Heart left ventricle (tissue), 16 donors: ENCODE data around the gene FLNB. TPM values are rescaled to one million over a fixed set of nuclear protein-coding genes. Genes with fewer than 3 reads are reported as not detected.
A peak's percentile ranks its signal among the peaks of the same experiment; 100 is the strongest.

ENCODE experiments used
- ATAC-seq, 4 donors: fragments of 200-7000 bp; cut with Tn5 transposase; one replicate each; pipeline ENCODE4 v1.9.1; 2020 to 2022; ENCODE audit warnings: moderate library complexity in 4 of 4, mild to moderate bottlenecking in 3 of 4, moderate number of reproducible peaks in 1 of 4
- DNase-seq, 5 donors: peaks; one replicate each; pipeline ENCODE4 v3.0.0-alpha.2; 2020
- H3K27ac ChIP-seq, 12 donors: fragments of 200-600 bp; sonication (generic) in 4 of 12; one replicate each; pipeline versions ENCODE4 v1.5.0 to v1.8.0; 2016 to 2022; ENCODE audit warnings: mild to moderate bottlenecking in 2 of 12
- H3K27me3 ChIP-seq, 9 donors: fragments of 200-600 bp; sonication (generic) in 2 of 9; one replicate each; pipeline versions ENCODE4 v1.5.1 to v1.8.0; 2016 to 2022; ENCODE audit warnings: mild to moderate bottlenecking in 3 of 9
- H3K36me3 ChIP-seq, 9 donors: fragments of 200-600 bp; sonication (generic) in 2 of 9; one replicate each; pipeline versions ENCODE4 v1.5.0 to v1.8.0; 2018 to 2022; ENCODE audit warnings: mild to moderate bottlenecking in 2 of 9
- H3K4me1 ChIP-seq, 12 donors: fragments of 200-600 bp; sonication (generic) in 4 of 12; one replicate each; pipeline versions ENCODE4 v1.5.0 to v1.8.0; 2016 to 2022; ENCODE audit warnings: mild to moderate bottlenecking in 3 of 12
- H3K4me3 ChIP-seq, 12 donors: fragments of 200-600 bp; sonication (generic) in 4 of 12; one replicate each; pipeline versions ENCODE4 v1.5.0 to v1.8.0; 2017 to 2022; ENCODE audit warnings: mild to moderate bottlenecking in 9 of 12, moderate library complexity in 4 of 12
- H3K9me3 ChIP-seq, 12 donors: fragments of 200-600 bp; sonication (generic) in 4 of 12; one replicate each; pipeline versions ENCODE4 v1.5.0 to v1.8.0; 2016 to 2022; ENCODE audit warnings: mild to moderate bottlenecking in 1 of 12
- CTCF ChIP-seq, 12 donors: fragments of 200-600 bp; sonication (generic) in 4 of 12; IDR thresholded peaks; one replicate each; pipeline versions ENCODE4 v1.5.0 to v1.8.0; 2018 to 2022; ENCODE audit warnings: antibody characterized with exemption in 12 of 12, mild to moderate bottlenecking in 5 of 12
- POLR2A ChIP-seq, 2 donors: fragments of 450-650 bp; IDR thresholded peaks; one replicate each; pipeline ENCODE4 v1.6.1; 2017; ENCODE audit warnings: antibody characterized with exemption in 2 of 2, mild to moderate bottlenecking in 2 of 2, moderate library complexity in 2 of 2
- WGBS, 4 donors: extraction: QIAGEN DNeasy Blood & Tissue Kit in 2 of 4; methylation state at CpG; one replicate each; pipeline versions ENCODE4 v1.1.5 to v1.1.7; 2013 to 2018; 5-methylcytosine and 5-hydroxymethylcytosine counted together
- intact Hi-C, 10 donors: fragments of 100-400 bp; cut with DNase I; formaldehyde crosslinking; loops; one replicate each; pipeline versions ENCODE4 v1.11.1 to v1.14.2; 2022
- polyA plus RNA-seq, 2 donors: library from polyadenylated mRNA; stranded (reverse); fragments of 200-250 nt; gene quantifications; one replicate each; pipeline ENCODE4 v1.2.3, GENCODE V29; 2013
- total RNA-seq, 9 donors: library from RNA; depleted of rRNA in 2 of 9; stranded (reverse); fragments of >200 nt in 2 of 9; fragmentation: NEBNext Ultra II Directional in 3 of 9; extraction: Animal tissue kit (Norgen Biotek cat#: 25700) in 3 of 9; gene quantifications; one replicate each; pipeline versions ENCODE4 v1.1.0 to v1.2.4, GENCODE V29; 2016 to 2023
- donor health status: ischemic (EF 13 %, LVEDD 7.1; RV severe dilation, severe dysfunction).
- donor health status: healthy with polysubstance abuse.
- donor health status: DM: no; HTN: yes; CAD: no.
- donor health status: DM: no; HTN: no; CAD: no.
- donor health status: ischemic (EF 25% LVEDD 6.9; RV normal size, moderate dysfunction).
- donor health status: ischemic (EF 25% LVEDD 5.7; RV mildly dilated, moderate dysfunction).
- donor health status: healthy.
- donor health status: DM: yes; HTN: yes; CAD: no.
- donor health status: ischemic (EF 35%, LVEDD 5.7; RV mildly dilated, moderate dysfunction).
- donor health status: nonischemic (EF 11% LVEDD 7.7; RV severe dilation, severe dysfunction).
- donor health status: DM: yes; HTN: yes; CAD: no.
- donor health status: PGD.
- donor health status: ischemic (EF 29% LVEDD 5.4; RV normal size, mild dysfunction).
- donor health status: nonischemic (EF 23%, LVEDD 6.1; RV moderate dilation, normal function).

The FLNB gene
- total and polyA plus RNA-seq, 11 donors = 30.5 to 75.6 (median 40.6) TPM

DNA sequence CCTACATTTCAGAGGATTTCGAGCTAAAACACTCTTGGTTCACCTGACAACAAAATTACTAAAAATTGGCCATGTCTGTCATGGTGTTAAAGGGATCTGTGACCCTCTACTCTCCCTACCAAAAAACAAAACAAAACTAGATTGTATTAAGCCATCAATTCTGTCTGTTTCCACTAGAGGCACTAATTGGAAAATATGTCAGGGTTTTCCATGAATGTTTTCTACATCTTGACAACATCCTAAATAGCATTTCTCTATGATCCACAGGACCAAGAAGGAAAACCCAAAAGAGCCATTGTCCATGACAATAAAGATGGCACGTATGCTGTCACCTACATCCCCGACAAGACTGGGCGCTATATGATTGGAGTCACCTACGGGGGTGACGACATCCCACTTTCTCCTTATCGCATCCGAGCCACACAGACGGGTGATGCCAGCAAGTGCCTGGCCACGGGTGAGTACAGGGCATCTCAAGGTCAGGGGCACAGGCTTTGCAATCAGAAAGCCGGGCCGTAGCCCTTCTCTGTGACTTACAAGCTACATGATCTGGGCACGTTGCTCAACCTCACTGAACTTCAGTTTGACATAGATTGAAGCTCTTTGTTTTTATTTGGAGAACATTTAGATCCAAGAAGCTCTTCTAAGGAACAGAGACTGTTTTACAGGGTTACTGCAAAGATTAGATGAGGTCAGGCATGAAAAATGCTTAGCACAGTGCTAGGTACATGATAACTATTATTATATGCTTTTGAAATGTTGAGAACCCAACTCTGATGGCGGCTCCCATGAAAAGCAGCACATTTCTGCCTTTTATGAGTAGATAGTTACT lies 127.7 kb downstream of the FLNB start:
- ATAC-seq (peak; percentile 65 to 93 (median 88)), DNase-seq (peak; percentile 47 to 86 (median 65))
- Histone ChIP-seq H3K36me3 (peaks cover 3 to 100% (median 88%) of the 10 kb centered on the region in 9 donors), H3K4me1 (peaks cover 0 to 13% (median 0%) of the 10 kb centered on the region in 12 donors), H3K27ac (peak overlapping the region in 10 of 12 donors; percentile 6 to 81 (median 49)), H3K27me3 (no peaks in the 10 kb centered on the region), H3K9me3 (no peaks in the 10 kb centered on the region), H3K4me3 (no peak overlapping the region)
- WGBS, 4 donors = 54 to 76% (median 66%) methylated on average over 14 of the region's 14 CpGs
- TF ChIP-seq CTCF (IDR thresholded peaks at IDR 0.05) (peak in 9 of 12 donors; percentile 8 to 46 (median 23)), POLR2A (IDR thresholded peaks at IDR 0.05) (no peak)
- intact Hi-C loops = loop anchor here in 1 of 10 donors (10.0 kb wide), 1 partner anchor 271 kb away; no protein-coding TSS in a partner anchor

GRCh38 chr3:58137306-58137705 lies 129.1 kb downstream of the FLNB start:
- ATAC-seq = no peak
- intact Hi-C loops = loop anchor here in 1 of 10 donors (10.0 kb wide), 1 partner anchor 273 kb away; no protein-coding TSS in a partner anchor
- DNase-seq = no peak
- H3K4me3 ChIP-seq = no peak overlapping the region
- H3K36me3 ChIP-seq = peaks cover 3 to 100% (median 88%) of the 10 kb centered on the region in 9 donors
- no peak for TF ChIP-seq CTCF (IDR thresholded peaks at IDR 0.05)
- H3K4me1 ChIP-seq = peaks cover 0 to 13% (median 0%) of the 10 kb centered on the region in 12 donors
- H3K27me3 ChIP-seq = no peaks in the 10 kb centered on the region
- peak overlapping the region in 3 of 12 donors; percentile 6 to 81 (median 79) for H3K27ac ChIP-seq
- 87 to 95% (median 91%) methylated on average over 4 of the region's 4 CpGs for WGBS, 4 donors
- no peaks in the 10 kb centered on the region for H3K9me3 ChIP-seq

DNA sequence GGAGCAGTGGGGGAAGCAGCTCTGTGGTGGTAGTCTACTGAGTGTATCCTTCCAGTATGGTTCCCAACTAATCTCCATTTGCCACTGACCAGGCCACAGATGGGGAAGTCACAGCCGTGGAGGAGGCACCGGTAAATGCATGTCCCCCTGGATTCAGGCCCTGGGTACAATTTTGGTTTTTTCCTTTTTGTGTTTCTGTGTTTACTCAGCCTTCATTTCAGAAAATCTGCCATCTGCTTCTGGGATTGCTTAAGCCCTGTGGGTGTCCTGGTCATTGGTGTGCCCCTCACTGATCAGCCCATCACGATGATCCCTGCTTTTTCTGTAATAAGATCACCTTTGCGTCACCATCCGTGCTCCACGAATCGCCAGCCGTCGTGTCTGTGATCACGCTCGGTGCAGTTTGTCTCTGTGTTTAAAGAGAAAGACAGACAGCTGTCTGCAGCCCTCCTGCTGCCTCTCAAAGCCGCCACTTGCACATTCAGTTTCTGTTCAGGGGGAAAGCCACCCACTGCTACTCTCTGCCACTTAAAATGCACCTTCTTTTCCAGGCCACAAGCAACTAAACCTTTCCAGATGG lies 133.6 kb downstream of the FLNB start:
- peaks cover 6 to 99% (median 81%) of the 10 kb centered on the region in 9 donors for H3K36me3 ChIP-seq
- H3K27ac ChIP-seq = no peak overlapping the region
- H3K4me1 ChIP-seq = no peaks in the 10 kb centered on the region
- intact Hi-C loops = no loop called here
- no peaks in the 10 kb centered on the region for H3K27me3 ChIP-seq
- H3K9me3 ChIP-seq = no peaks in the 10 kb centered on the region
- H3K4me3 ChIP-seq = no peak overlapping the region
- ATAC-seq (no peak), DNase-seq (no peak)
- TF ChIP-seq CTCF (IDR thresholded peaks at IDR 0.05) = no peak
- TF ChIP-seq POLR2A (IDR thresholded peaks at IDR 0.05) = no peak
- 91 to 93% (median 92%) methylated on average over 12 of the region's 12 CpGs for WGBS, 4 donors

DNA sequence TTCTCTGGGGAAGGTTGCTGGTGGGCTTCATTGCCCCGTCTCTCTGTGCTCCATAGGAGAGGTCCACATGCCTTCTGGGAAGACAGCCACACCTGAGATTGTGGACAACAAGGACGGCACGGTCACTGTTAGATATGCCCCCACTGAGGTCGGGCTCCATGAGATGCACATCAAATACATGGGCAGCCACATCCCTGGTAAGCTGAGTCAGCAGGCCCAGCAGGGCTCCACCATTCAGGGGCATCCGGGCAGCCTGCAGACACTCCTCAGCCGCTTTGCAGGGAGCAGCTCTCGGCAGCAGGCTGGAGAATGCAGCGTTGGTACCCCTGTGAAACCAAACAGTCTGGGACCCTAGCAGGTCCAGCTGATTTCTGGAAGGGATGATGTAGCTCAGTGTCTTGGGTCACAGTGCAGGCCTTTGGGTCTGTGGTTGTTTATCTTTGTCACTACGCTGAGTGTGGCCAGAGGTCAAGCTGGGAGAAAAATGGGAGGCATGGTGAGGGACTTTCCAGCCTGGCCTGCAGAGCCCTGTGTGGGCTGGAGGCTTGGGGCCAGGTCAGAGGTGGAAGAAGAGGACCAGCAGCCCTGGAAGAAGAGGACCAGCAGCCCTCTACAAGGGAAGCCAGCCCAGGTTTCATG lies 135.3 kb downstream of the FLNB start:
- no peaks in the 10 kb centered on the region for H3K27me3 ChIP-seq
- WGBS, 4 donors = 86 to 91% (median 88%) methylated on average over 9 of the region's 9 CpGs
- intact Hi-C loops = no loop called here
- H3K4me1 ChIP-seq = no peaks in the 10 kb centered on the region
- TF ChIP-seq CTCF (IDR thresholded peaks at IDR 0.05) (no peak), POLR2A (IDR thresholded peaks at IDR 0.05) (no peak)
- peaks cover 3 to 99% (median 81%) of the 10 kb centered on the region in 9 donors for H3K36me3 ChIP-seq
- no peaks in the 10 kb centered on the region for H3K9me3 ChIP-seq
- ATAC-seq = peak in 1 of 4 donors; percentile 10
- no peak overlapping the region for H3K27ac ChIP-seq
- DNase-seq = no peak
- no peak overlapping the region for H3K4me3 ChIP-seq
